HEK293 (cell line): ENCODE measurements around the gene REC114.
"Not testable (repeated sequence)": the region's sequence is repeated elsewhere in the genome, so short reads cannot be mapped to it uniquely, and the experiment has no call there.

ENCODE experiments used
- CTCF ChIP-seq: fragments of 450-650 bp; formaldehyde crosslinking; IDR thresholded peaks from 2 replicates; pipeline ENCODE4 v1.5.1; 2016; ENCODE audit warnings: missing biosample characterization, missing genetic modification characterization
- EGR2 ChIP-seq: fragments of 450-650 bp; formaldehyde crosslinking; IDR thresholded peaks from 2 replicates; pipeline ENCODE4 v1.5.1; 2016; ENCODE audit warnings: low read depth, missing biosample characterization, missing genetic modification characterization
- KLF8 ChIP-seq: fragments of 450-650 bp; formaldehyde crosslinking; IDR thresholded peaks from 2 replicates; pipeline ENCODE4 v1.5.1; 2016; ENCODE audit warnings: missing biosample characterization, missing genetic modification characterization
- REST ChIP-seq: fragments of 450-650 bp; formaldehyde crosslinking; IDR thresholded peaks from 2 replicates; pipeline ENCODE4 v1.5.1; 2016; ENCODE audit warnings: missing biosample characterization, missing genetic modification characterization
- SP2 ChIP-seq: fragments of 450-650 bp; formaldehyde crosslinking; IDR thresholded peaks from 2 replicates; pipeline ENCODE4 v1.5.1; 2016; ENCODE audit warnings: missing biosample characterization, missing genetic modification characterization
- ZBTB7A ChIP-seq: fragments of 450-650 bp; formaldehyde crosslinking; IDR thresholded peaks from 2 replicates; pipeline ENCODE4 v1.5.1; 2016; ENCODE audit warnings: low read depth, missing biosample characterization, missing genetic modification characterization
- ZEB2 ChIP-seq: fragments of 450-650 bp; formaldehyde crosslinking; IDR thresholded peaks from 2 replicates; pipeline ENCODE4 v1.5.1; 2016; ENCODE audit warnings: missing biosample characterization, missing genetic modification characterization
- ZFP3 ChIP-seq: fragments of 450-650 bp; formaldehyde crosslinking; IDR thresholded peaks from 2 replicates; pipeline ENCODE4 v1.5.1; 2016; ENCODE audit warnings: low read depth, missing biosample characterization, missing genetic modification characterization
- ZNF121 ChIP-seq: fragments of 450-650 bp; formaldehyde crosslinking; IDR thresholded peaks from 2 replicates; pipeline ENCODE4 v1.5.1; 2016; ENCODE audit warnings: missing biosample characterization, missing genetic modification characterization
- ZNF274 ChIP-seq, 2 experiments: fragments of 200-500 bp in 1 of 2; fragments of 450-650 bp in 1 of 2; sonication (Bioruptor generic) in 1 of 2; formaldehyde crosslinking in 1 of 2; IDR thresholded peaks; 2 replicates each; pipeline versions ENCODE4 v1.5.1 to v1.6.1; 2014 to 2016; ENCODE audit warnings: borderline replicate concordance in 1 of 2, inconsistent platforms in 1 of 2, low read length in 1 of 2, missing biosample characterization in 1 of 2, missing genetic modification characterization in 1 of 2
- ZNF518A ChIP-seq: fragments of 450-650 bp; formaldehyde crosslinking; conservative IDR thresholded peaks from 2 replicates; pipeline ENCODE4 v1.5.1; 2016; ENCODE audit warnings: low read depth, missing biosample characterization, missing genetic modification characterization
- ZNF596 ChIP-seq: fragments of 450-650 bp; IDR thresholded peaks from 2 replicates; pipeline ENCODE4 v1.5.0; 2018; ENCODE audit warnings: missing biosample characterization, mild to moderate bottlenecking, missing genetic modification characterization, moderate library complexity
- ZNF776 ChIP-seq: fragments of 450-650 bp; formaldehyde crosslinking; IDR thresholded peaks from 2 replicates; pipeline ENCODE4 v1.5.0; 2017; ENCODE audit warnings: missing biosample characterization, missing genetic modification characterization, borderline replicate concordance
- TF ChIP-seq, protein P1 (sequence below): fragments of 450-650 bp; formaldehyde crosslinking; IDR thresholded peaks from 2 replicates; pipeline ENCODE4 v1.5.1; 2016; ENCODE audit warnings: missing biosample characterization, missing genetic modification characterization, borderline replicate concordance

DNA sequence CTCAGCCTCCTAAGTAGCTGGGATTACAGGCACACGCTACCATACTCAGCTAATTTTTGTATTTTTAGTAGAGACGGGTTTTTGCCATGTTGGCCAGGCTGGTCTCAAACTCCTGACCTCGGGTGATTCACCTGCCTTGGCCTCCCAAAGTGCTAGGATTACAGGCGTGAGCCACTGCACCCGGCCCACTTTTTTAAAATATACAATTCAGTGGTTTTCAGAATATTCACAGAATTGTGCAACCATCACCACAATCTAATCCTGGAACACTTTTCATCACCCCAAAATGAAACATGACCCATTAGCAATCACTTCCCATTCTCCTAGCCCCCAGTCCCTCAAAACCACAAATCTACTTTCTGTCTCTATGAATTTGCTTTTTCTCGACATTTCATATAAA lies 42.7 kb upstream of the REC114 start:
- TF ChIP-seq CTCF (tag by site-specific recombination); ZNF596; SP2 (tag by site-specific recombination); ZNF776 (tag by site-specific recombination); ZNF121 (tag by site-specific recombination); ZNF518A (tag by site-specific recombination); REST (tag by site-specific recombination); KLF8 (tag by site-specific recombination); ZBTB7A (tag by site-specific recombination); ZEB2 (tag by site-specific recombination); EGR2; ZFP3; ZNF274 (IDR thresholded peaks at IDR 0.05; ENCODE audit: low read length); ZNF274 (tag by site-specific recombination; IDR thresholded peaks at IDR 0.05; ENCODE audit: borderline replicate concordance): not testable (repeated sequence)
- TF ChIP-seq, protein P1, sequence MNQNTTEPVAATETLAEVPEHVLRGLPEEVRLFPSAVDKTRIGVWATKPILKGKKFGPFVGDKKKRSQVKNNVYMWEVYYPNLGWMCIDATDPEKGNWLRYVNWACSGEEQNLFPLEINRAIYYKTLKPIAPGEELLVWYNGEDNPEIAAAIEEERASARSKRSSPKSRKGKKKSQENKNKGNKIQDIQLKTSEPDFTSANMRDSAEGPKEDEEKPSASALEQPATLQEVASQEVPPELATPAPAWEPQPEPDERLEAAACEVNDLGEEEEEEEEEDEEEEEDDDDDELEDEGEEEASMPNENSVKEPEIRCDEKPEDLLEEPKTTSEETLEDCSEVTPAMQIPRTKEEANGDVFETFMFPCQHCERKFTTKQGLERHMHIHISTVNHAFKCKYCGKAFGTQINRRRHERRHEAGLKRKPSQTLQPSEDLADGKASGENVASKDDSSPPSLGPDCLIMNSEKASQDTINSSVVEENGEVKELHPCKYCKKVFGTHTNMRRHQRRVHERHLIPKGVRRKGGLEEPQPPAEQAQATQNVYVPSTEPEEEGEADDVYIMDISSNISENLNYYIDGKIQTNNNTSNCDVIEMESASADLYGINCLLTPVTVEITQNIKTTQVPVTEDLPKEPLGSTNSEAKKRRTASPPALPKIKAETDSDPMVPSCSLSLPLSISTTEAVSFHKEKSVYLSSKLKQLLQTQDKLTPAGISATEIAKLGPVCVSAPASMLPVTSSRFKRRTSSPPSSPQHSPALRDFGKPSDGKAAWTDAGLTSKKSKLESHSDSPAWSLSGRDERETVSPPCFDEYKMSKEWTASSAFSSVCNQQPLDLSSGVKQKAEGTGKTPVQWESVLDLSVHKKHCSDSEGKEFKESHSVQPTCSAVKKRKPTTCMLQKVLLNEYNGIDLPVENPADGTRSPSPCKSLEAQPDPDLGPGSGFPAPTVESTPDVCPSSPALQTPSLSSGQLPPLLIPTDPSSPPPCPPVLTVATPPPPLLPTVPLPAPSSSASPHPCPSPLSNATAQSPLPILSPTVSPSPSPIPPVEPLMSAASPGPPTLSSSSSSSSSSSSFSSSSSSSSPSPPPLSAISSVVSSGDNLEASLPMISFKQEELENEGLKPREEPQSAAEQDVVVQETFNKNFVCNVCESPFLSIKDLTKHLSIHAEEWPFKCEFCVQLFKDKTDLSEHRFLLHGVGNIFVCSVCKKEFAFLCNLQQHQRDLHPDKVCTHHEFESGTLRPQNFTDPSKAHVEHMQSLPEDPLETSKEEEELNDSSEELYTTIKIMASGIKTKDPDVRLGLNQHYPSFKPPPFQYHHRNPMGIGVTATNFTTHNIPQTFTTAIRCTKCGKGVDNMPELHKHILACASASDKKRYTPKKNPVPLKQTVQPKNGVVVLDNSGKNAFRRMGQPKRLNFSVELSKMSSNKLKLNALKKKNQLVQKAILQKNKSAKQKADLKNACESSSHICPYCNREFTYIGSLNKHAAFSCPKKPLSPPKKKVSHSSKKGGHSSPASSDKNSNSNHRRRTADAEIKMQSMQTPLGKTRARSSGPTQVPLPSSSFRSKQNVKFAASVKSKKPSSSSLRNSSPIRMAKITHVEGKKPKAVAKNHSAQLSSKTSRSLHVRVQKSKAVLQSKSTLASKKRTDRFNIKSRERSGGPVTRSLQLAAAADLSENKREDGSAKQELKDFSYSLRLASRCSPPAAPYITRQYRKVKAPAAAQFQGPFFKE (tag by site-specific recombination) = not testable (repeated sequence)
